ENCODE measurements around the gene GRIP2. TPM values are rescaled to one million over a fixed set of nuclear protein-coding genes. Genes with fewer than 3 reads are reported as not detected.
A peak's percentile ranks its signal among the peaks of the same experiment; 100 is the strongest.

The GRIP2 gene
- total RNA-seq, 2 experiments from 2014 or later = not detected

- ChIA-PET POLR2A (no interaction called here), CTCF (no interaction called here)
- no peak overlapping the region for H3K27ac Mint-ChIP-seq
- H3K36me3 Mint-ChIP-seq (ENCODE audit: low read depth) = peaks cover 3% of the 10 kb centered on the region
- H3K4me3 Mint-ChIP-seq = no peak overlapping the region
- no peaks in the 10 kb centered on the region for H3K9me3 Mint-ChIP-seq
- ATAC-seq (no peak), DNase-seq (no peak)
- TF ChIP-seq CTCF (IDR thresholded peaks at IDR 0.05) = no peak
- no peaks in the 10 kb centered on the region for H3K27me3 Mint-ChIP-seq
- no peaks in the 10 kb centered on the region for H3K4me1 Mint-ChIP-seq (ENCODE audit: low read depth)
- intact Hi-C loops (cut with micrococcal nuclease) = no loop called here
Measured at GRCh38 chr3:14491396-14492190, 48.5 kb downstream of the GRIP2 start.

- CTCF ChIA-PET = no interaction called here
- POLR2A ChIA-PET = no interaction called here
- intact Hi-C loops (cut with micrococcal nuclease) = no loop called here
- Mint-ChIP-seq H3K27ac (peak overlapping the region; percentile 29), H3K27me3 (no peaks in the 10 kb centered on the region), H3K4me1 (ENCODE audit: low read depth) (no peaks in the 10 kb centered on the region), H3K36me3 (ENCODE audit: low read depth) (peaks cover 3% of the 10 kb centered on the region), H3K9me3 (no peaks in the 10 kb centered on the region), H3K4me3 (no peak overlapping the region)
- no peak for TF ChIP-seq CTCF (IDR thresholded peaks at IDR 0.05)
- ATAC-seq = no peak
- no peak for DNase-seq
Measured at GRCh38 chr3:14490831-14491230, 49.3 kb downstream of the GRIP2 start.

GRCh38 chr3:14490255-14490654 lies 49.9 kb downstream of the GRIP2 start:
- ATAC-seq (no peak), DNase-seq (no peak)
- Mint-ChIP-seq H3K27me3 (no peaks in the 10 kb centered on the region), H3K4me1 (ENCODE audit: low read depth) (no peaks in the 10 kb centered on the region), H3K36me3 (ENCODE audit: low read depth) (peaks cover 3% of the 10 kb centered on the region), H3K27ac (no peak overlapping the region), H3K4me3 (no peak overlapping the region), H3K9me3 (no peaks in the 10 kb centered on the region)
- intact Hi-C loops (cut with micrococcal nuclease) = no loop called here
- CTCF ChIA-PET = no interaction called here
- TF ChIP-seq CTCF (IDR thresholded peaks at IDR 0.05) = no peak
- POLR2A ChIA-PET = no interaction called here

- Mint-ChIP-seq H3K27me3 (no peaks in the 10 kb centered on the region), H3K27ac (no peak overlapping the region), H3K4me3 (no peak overlapping the region), H3K36me3 (ENCODE audit: low read depth) (peaks cover 6% of the 10 kb centered on the region), H3K9me3 (no peaks in the 10 kb centered on the region), H3K4me1 (ENCODE audit: low read depth) (no peaks in the 10 kb centered on the region)
- ATAC-seq (no peak), DNase-seq (no peak)
- CTCF ChIA-PET = no interaction called here
- POLR2A ChIA-PET = no interaction called here
- intact Hi-C loops (cut with micrococcal nuclease) = no loop called here
- TF ChIP-seq CTCF (IDR thresholded peaks at IDR 0.05) = no peak
Measured at GRCh38 chr3:14489641-14490040, 50.5 kb downstream of the GRIP2 start.

GRCh38 chr3:14488286-14489041 lies 51.7 kb downstream of the GRIP2 start:
- no peaks in the 10 kb centered on the region for H3K4me1 Mint-ChIP-seq (ENCODE audit: low read depth)
- ChIA-PET POLR2A (interaction anchor here (1.5 kb wide), 1 partner anchor 20 kb away, joined by 3 read pairs; no protein-coding TSS in a partner anchor), CTCF (no interaction called here)
- no peak overlapping the region for H3K4me3 Mint-ChIP-seq
- no peak for DNase-seq
- TF ChIP-seq CTCF (IDR thresholded peaks at IDR 0.05) = no peak
- H3K36me3 Mint-ChIP-seq (ENCODE audit: low read depth) = peaks cover 12% of the 10 kb centered on the region
- no peaks in the 10 kb centered on the region for H3K9me3 Mint-ChIP-seq
- no peaks in the 10 kb centered on the region for H3K27me3 Mint-ChIP-seq
- no peak for ATAC-seq
- peak overlapping the region; percentile 69 for H3K27ac Mint-ChIP-seq
- intact Hi-C loops (cut with micrococcal nuclease) = no loop called here

All from activated CD8-positive, alpha-beta T cell treated with anti-CD3 and anti-CD28 coated beads for 36 hours (primary cell).